Brain microvascular endothelial cell (primary cell): Measurements from ENCODE around the gene NIPAL3.

Experiments
- DNase-seq: peaks from one replicate; pipeline ENCODE4 v3.0.0-alpha.2; 2020
- H3K27ac ChIP-seq: fragments of 250-450 bp; sonication (Bioruptor Pico); 2 replicates; pipeline ENCODE4 v1.5.1; 2020; ENCODE audit warnings: mild to moderate bottlenecking, moderate library complexity
- H3K27me3 ChIP-seq: fragments of 250-450 bp; sonication (Bioruptor Pico); replicated peaks from 2 replicates; pipeline ENCODE4 v1.5.1; 2020; ENCODE audit warnings: mild to moderate bottlenecking
- H3K36me3 ChIP-seq: fragments of 250-450 bp; sonication (Bioruptor Pico); replicated peaks from 2 replicates; pipeline ENCODE4 v1.5.1; 2020; ENCODE audit warnings: mild to moderate bottlenecking
- H3K4me3 ChIP-seq: 2 replicates; pipeline ENCODE4 v1.5.1; 2011; ENCODE audit warnings: low read depth, mild to moderate bottlenecking, control low read depth, low read length, moderate library complexity
- in situ Hi-C: cut with HindIII; loops from 2 replicates; pipeline ENCODE4 v1.10.0; 2017; ENCODE audit warnings: low sequenced_read_pairs, low pct_ligation_motif_present
- TF ChIP-seq, protein P1 (sequence below): IDR thresholded peaks from 2 replicates; pipeline ENCODE4 v1.5.1; 2011; ENCODE audit warnings: low read depth, mild to moderate bottlenecking, moderate library complexity, low read length, control low read depth, inconsistent platforms; ENCODE audit errors: missing control alignments

Gene NIPAL3

DNA sequence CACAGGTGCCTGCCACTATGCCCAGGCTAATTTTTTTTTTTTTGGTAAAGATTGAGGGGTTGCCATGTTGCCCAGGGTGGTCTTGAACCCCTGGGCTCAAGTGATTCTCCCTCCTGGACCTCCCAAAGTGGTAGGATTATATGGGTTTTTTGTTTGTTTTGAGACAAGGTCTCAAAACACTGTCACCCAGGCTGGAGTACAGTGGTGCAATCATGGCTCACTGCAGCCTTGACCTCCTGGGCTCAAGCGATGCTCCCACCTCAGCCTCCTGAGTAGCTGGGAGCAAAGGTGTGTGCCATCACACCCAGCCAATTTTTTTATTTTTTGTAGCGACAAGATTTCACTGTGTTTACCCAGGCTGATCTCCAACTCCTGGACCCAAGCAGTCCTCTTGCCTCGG lies 78.2 kb downstream of the NIPAL3 start:
- Histone ChIP-seq H3K4me3 (no peak overlapping the region), H3K27ac (no peak overlapping the region), H3K36me3 (no peaks in the 10 kb centered on the region), H3K27me3 (no peaks in the 10 kb centered on the region)
- no peak for DNase-seq
- in situ Hi-C loops = no loop called here
- TF ChIP-seq, protein P1, sequence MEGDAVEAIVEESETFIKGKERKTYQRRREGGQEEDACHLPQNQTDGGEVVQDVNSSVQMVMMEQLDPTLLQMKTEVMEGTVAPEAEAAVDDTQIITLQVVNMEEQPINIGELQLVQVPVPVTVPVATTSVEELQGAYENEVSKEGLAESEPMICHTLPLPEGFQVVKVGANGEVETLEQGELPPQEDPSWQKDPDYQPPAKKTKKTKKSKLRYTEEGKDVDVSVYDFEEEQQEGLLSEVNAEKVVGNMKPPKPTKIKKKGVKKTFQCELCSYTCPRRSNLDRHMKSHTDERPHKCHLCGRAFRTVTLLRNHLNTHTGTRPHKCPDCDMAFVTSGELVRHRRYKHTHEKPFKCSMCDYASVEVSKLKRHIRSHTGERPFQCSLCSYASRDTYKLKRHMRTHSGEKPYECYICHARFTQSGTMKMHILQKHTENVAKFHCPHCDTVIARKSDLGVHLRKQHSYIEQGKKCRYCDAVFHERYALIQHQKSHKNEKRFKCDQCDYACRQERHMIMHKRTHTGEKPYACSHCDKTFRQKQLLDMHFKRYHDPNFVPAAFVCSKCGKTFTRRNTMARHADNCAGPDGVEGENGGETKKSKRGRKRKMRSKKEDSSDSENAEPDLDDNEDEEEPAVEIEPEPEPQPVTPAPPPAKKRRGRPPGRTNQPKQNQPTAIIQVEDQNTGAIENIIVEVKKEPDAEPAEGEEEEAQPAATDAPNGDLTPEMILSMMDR = no peak

DNA sequence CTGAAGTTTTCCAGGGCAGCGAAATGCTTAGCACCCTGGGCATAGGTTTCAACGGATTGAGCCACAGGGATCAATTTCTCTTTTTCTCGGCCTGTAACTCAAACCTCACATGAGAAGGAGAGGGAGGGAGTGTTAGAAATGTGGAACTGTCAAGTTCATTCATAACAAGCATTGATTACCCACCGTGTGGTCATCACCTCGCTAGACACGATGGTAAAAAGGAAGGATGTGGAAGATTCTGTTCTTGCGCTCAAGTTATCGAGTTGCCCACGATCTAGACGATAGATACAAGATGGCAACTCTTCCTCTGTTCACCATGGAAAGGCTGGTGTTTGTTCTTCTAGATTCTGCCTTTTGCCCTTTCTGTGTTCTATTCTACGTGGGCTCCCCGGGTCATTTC lies 83.0 kb downstream of the NIPAL3 start:
- no peaks in the 10 kb centered on the region for H3K27me3 ChIP-seq
- TF ChIP-seq, protein P1 = no peak
- no peak overlapping the region for H3K27ac ChIP-seq
- DNase-seq = no peak
- no peak overlapping the region for H3K4me3 ChIP-seq
- H3K36me3 ChIP-seq = no peaks in the 10 kb centered on the region
- in situ Hi-C loops = no loop called here

DNA sequence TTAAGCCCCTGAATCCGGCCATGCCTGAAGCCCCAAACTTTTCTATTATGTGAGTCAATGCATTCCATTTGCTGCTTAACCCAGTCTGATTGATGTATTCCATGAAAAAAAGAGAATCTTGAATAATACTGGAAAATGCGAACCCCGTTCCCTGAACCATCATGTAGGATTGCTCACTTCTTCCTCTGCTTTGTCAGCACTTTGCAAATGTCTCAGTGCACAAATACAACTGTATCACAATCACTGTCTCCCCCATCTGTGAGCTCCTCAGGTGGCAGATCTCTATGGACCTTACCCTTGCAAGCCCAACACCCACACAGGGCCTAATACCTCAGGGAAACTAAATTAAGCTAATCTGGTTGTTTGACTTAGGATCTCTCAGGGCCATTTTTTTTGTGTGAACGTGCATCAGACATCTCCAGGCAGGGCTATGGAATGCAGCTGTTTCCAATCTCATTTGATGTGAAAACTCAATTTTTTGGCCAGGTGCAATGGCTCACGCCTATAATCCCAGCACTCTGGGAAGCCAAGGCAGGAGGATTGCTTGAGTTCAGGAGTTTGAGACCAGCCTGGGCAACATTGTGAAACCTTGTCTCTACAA lies 84.9 kb downstream of the NIPAL3 start:
- H3K27me3 ChIP-seq = no peaks in the 10 kb centered on the region
- H3K4me3 ChIP-seq = no peak overlapping the region
- no peaks in the 10 kb centered on the region for H3K36me3 ChIP-seq
- in situ Hi-C loops = no loop called here
- no peak for DNase-seq
- TF ChIP-seq, protein P1 = no peak
- H3K27ac ChIP-seq = no peak overlapping the region

DNA sequence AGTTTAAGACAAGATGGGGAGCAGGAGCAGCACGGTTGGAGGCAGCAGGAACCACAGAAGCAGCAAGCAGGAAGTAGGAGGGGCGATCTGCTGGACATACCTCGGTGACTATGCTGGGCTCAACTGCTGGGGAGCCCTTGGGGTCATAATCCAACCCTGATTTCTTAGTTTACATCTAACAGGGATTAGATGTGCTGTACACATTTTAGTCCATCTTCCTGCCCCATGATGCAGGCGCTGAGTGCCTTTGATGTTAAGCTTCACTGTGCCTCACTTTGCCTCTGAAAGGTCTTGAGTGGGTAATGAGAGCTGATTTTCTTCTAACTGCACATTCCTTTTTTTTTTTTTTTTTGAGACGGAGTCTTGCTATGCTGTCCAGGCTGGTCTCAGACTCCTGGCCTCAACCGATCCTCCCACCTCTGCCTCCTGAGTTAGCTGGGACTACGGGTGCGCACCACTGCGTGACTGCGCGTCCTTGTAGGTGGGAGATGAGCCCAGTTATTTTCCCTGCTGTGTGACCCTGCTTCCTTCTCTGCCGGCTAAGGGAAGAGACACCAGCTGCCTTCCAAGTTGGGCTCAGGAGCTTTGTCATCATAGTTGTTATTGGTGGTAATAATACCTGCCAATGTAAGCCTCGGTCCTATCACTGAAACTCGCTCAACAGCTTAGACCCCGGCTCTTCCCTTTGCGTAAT lies 85.9 kb downstream of the NIPAL3 start:
- in situ Hi-C loops = no loop called here
- H3K4me3 ChIP-seq = peak overlapping the region; percentile 75
- no peaks in the 10 kb centered on the region for H3K27me3 ChIP-seq
- TF ChIP-seq, protein P1 = no peak
- peak; percentile 24 for DNase-seq
- no peak overlapping the region for H3K27ac ChIP-seq
- no peaks in the 10 kb centered on the region for H3K36me3 ChIP-seq

DNA sequence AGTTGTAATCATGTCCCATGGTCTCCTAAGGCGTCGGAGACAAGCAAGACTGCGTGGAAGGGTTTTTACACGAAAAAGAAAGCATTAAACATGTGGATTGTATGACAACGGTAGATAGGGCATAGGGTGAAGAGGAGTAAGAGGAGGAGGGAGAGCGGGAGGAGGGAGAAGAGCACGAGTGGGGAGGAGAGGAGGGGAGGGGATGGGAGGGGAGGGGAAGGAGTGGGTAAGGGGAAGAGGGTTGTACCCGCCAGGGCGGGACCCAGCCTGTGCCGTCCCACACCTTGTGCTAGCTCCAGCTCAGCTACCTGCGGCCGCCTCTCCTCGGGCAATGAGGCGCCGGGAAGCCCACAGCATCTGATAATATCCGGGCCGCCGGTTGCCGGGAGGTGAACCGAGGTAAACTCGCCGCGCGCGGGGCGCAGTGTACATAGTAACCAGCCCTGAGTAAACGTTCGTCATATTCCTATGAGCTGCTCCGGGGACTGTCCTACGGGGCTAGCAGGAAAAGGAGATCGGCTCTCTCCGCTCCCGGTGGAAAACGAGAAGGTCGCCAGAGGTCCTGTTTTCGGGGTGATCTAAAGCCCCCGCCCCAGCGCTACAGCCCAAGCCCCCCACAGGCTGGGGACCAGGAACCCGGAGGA lies 86.6 kb downstream of the NIPAL3 start:
- Histone ChIP-seq H3K27me3 (no peaks in the 10 kb centered on the region), H3K27ac (peak overlapping the region; percentile 54), H3K36me3 (no peaks in the 10 kb centered on the region), H3K4me3 (peak overlapping the region; percentile 75)
- in situ Hi-C loops = no loop called here
- TF ChIP-seq, protein P1 = no peak
- DNase-seq = peak; percentile 62
